Dermis microvascular lymphatic vessel endothelial cell (primary cell): ENCODE data around the gene NAP1L4. TPM values are rescaled to one million over a fixed set of nuclear protein-coding genes. Genes with fewer than 3 reads are reported as not detected.

Experiments used
- DNase-seq, 2 donors: peaks; one replicate each; pipeline versions ENCODE4 v3.0.0 to v3.0.0-alpha.2; 2010; ENCODE audit warnings: low read depth in 2 of 2
- total RNA-seq: library from RNA; depleted of rRNA; stranded (reverse); fragments of >200 nt; gene quantifications from 2 replicates; pipeline ENCODE4 v1.2.1, GENCODE V29; 2014

The NAP1L4 gene
- total RNA-seq, 1 donor from 2014 or later, result 105 TPM

DNA sequence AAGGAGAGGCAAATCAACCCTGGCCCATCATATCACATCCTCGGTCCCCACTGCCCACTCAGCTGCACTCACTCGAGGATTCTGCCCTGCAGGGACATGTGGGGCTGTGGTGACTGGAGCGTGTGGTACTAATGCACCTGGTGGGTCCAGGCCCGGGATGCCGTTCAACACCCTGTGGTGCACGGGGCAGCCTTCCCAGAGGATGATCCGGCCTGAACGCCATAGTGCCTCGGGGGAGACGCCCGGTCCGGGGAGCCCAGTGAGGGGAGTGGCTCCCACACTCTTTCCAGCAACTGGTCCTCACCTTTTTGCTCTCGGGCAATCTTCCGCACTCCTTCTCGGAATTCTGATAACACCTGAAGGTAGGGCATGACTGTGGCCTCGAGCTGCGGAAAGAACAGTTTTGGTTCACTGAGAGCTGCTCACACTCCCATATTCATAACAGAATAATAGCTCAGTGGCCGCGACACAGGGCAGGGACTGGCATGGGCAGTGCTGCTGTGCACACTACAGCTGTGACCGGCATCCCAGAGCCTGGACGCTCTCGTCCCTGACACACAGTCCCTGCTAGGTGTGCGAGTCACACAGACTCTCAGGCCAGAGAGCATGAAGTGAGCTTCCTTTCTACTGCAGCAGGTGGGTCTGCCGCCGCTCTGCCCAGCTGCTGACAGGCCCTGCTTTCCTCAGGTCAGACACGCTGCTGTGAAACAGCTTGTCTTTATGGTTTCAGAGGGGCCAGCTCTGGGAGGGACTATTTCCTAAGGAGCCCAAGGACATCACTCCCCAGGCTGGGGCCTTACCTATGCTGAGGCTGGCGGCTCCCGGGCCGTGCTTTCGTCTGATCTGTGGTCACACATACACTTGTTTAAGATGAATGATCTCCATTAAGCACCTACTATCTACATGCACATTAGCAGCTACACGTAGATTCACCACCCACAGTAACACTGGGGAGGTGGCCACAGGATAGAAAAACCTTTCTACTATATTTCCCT lies 20.1 kb upstream of the NAP1L4 start:
- no peak for DNase-seq

DNA sequence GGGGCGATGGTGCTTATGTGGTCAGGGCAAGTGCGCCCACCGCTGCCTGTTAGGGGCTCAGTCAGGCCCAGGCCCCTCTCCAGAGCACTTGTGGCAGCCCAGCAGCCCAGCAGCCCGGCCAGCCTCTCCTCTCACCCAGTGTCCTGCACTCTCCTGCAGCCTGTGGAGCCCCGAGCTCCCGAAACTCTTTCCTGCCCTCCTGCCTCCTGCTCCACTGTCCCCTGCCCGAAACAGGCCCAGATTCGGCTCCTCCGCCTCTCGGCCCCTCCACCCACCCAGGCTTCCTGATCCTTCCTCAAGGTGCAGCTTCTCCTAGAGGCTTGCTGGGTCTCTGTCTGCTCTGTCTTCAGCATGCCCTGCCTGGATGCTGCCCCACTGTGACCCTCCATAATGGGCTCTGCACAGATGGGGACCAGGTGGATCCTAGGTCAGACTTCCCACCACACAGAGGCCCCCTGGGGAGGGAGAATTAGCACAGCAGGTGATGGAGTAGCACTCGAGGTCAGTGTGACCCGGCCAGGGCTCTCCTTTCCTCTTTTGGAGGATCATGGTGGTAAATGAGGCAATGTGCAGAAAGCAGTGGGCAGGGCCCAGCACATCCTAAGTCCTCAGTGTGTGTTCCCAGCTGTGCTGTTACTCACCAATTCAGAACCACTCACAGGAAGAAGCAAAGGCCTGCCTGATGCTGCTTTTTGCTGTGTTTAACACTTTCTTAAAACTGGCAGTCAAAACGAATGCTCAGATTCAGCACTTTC lies 18.6 kb upstream of the NAP1L4 start:
- no peak for DNase-seq

DNA sequence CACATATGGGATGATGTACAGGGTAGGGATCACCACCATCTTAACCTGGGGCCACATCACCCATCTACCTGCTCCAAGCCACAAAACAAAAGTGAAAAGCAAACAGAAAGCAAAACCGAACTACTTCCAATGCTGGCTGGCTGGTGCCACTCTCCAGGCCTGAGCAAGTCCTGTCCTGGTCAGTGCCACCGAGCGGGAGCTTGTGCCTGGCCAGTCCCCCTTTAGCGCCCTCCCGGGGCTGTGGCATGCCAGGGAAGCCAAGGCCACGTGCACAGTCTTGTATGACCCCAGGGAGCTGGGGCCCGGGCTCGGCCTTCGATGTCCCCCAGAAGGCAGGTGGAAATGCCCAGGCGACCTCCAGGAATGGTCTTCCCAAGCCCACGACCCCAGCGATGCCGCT lies 17.9 kb upstream of the NAP1L4 start:
- no peak for DNase-seq

DNA sequence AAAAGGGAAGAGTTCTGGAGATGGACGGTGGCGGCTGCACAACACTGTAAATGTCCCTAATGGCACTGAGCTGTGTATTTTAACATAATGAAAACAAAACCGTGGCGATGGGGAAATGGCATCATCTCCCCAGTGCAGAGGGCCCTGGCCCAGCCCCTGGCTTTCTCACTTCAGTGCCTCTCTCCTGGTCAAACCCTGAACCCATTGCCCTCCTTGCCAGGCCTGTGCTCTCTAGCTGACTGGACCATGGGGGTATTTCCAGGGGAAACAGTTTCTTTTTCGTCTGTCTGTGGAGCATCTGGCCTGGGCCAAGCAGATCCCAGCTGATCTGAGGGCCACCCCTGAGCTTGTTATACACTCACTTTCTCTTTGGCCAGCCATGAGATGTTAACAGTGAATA lies 17.4 kb upstream of the NAP1L4 start:
- DNase-seq, result no peak

DNA sequence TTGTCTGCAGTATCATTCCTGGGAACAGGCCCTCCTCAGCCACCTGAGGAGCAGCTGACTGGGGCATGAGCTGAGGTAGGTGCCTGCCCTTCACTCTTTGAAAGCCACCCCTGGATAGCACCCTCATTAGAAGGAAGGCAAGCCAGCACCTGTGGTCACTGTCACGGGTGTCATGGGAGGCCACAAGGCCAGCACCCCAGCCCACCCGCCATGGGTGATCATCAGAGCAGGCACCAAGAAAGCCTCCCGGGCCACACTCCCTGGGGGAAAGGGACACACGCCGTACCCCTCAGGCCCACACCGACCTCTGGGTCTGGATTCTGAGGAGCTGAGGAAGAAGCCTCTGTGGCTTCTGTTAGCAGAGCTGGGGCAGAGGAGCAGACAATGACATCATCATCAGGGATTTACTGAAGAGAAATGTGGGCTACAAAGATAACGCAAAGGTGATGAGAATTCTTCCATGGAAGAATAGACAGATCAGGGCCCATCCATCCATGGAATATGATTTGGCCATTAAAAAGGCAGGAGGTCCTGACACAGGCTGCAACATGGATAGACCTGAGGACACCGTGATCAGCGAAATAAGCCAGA lies 16.7 kb upstream of the NAP1L4 start:
- DNase-seq, result no peak

DNA sequence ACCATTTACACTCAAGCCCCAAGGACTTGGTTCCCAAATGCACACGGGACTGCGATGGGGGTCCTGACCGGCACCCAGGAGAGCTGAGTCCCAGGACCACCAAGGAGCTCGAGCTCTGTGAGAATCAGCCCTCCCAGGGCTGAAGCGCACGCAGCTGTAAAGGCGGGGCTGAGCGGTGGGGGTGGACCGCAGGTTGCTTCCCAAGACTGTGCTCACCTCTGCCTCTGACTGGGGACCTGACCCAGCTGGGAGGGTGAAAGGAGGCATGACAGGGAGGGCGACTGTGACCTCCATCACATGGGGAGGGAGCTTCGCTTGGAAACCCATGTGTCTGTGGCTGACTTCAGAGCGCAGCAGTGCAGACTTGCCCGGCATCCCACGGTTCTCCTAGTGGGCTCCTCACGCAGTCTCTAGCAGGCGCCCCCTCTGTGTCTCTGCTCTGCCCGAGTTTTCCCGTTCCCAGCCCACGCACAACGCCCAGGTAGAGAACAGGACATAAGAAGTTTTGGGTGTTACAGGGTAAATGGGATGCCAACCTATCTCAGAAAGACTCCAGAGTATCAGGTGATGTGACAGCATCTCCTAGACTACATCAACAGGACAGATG lies 15.4 kb upstream of the NAP1L4 start:
- no peak for DNase-seq

DNA sequence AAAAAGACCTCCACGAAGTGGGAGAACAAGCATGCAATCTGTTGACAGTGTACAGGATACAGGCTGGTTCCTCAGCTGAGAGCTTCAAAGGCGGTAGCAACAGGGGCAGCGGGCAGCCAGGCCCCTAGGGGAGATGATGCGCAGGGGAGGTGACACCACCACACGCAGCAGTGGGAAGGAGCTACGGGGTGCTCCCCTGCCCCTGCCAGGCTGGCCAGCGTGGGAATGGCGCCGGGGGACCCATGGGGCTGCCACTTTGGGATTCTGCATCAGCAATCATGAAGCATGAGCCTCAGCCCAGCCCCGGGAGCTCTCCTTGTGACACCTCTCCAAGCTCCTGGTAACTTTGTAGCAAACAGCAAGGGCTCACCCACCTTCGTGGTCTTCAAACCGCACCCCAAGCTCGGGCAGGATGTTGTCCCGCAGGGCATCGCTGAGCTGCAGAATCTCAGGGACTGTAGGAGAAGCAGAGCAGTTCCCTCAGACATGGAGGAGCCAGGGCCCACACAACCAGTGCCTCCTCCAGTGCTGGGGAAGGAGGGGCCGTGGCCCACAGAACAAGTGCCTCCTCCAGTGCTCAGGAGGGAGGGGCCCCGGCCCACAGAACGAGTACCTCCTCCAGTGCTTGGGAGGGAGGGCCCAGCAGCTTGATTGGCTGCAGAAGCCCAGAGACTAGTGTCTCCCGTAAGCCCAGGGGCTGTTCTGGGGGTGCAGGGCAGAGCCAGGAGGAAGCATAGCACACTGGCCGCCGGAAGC lies 14.6 kb upstream of the NAP1L4 start:
- DNase-seq, result no peak

DNA sequence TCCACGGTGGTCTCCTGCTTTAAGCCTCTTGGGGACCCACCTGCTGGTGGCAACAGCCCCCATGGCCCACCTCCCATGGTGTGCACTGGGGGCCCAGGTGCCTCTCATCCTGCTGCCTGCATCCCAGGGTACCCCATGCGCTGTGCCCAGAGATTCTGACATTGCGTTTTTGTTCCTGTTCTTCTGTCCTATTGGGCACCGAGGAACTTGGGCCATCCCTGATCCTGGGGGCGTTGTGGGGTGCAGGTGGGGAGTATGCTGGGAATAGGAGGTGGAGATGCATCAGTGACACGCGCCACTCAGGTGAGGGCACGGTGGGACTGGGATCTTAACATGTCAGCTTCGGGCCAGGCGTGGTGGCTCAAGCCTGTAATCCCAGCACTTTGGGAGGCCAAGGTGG lies 12.4 kb upstream of the NAP1L4 start:
- no peak for DNase-seq

DNA sequence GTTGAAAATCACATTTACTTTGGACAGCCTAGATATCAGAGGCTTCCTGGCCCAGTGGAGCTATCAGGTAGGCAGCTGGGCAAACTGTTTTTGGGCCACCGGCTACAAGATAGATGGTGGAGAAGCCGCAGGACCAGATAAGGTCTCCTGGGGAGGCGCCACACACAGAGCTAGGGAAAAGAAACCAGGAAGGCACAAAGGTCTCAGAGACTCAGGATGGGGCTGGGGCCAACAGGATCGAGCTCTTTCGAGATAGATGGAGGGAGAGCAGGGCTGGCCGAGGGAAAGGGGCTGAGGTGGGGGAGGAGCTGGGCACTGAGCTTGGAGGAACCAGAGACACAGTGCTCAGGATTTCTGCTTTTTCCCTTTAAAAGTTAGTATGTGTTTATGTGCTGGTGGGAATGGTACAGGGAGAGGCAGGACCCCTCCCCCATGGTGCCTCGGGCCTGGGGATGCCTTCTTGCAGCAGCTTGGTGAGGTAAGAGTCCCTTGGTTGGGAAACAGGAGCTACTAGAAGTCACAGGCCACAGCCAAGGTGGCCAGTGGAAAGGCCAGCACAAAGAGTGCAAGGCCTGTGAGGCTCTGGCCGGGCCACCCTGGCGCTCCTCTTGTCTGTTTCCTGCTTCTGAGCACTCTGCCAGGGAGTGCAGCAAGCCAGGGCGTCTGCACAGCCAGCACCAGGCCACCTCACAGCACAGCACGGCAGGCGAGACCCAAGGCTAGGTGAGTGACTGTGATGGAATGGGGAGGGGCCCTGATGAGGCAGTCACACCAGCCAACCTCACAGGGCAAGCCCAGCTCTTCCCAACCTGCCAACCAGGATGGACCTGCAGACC lies 11.5 kb upstream of the NAP1L4 start:
- DNase-seq, result no peak

DNA sequence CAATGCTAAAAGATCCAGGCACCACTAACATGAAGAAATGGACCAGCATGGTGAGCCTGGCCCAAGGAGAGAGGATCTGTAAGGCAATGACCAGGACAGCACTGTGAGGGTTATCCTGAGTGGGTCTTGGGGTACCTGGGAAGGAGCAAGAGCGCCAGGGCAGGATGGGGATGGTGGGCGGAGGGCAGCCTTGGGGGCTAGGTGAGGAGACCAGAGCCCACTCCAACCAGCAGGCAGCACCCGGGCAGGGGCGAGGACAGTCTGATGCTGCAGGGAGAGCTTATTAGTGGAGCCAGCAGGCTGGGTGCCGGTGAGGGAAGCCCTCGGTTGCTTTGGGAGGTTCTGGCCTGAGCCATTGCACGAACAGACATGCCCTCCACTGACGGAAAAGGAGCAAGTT lies 10.7 kb upstream of the NAP1L4 start:
- DNase-seq, result no peak

DNA sequence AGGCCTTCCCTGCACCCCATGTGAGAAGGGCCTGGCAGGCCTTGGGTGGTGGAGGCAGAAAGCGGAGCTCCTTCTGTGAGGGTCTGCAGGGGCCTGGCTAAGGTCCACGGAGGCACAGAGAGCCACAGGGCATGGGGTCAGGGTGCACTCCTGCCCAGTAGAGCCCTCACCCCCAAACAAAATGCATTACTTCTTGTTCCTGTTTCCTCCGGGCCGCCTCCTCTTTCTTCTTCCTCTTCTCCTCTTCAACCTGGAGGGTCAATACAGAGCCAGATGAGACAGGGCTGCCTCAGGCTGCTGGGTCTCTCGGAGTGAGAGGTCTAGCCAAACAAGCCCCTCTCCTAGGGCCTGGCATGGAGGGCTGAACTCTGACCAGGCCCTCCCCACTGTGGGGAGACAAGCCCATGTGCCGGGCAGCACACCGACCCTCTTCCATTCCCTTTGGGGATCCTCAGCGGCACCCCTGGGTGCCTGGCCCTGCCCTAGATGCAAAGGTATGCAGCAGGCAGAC lies 10.3 kb upstream of the NAP1L4 start:
- DNase-seq, result no peak

DNA sequence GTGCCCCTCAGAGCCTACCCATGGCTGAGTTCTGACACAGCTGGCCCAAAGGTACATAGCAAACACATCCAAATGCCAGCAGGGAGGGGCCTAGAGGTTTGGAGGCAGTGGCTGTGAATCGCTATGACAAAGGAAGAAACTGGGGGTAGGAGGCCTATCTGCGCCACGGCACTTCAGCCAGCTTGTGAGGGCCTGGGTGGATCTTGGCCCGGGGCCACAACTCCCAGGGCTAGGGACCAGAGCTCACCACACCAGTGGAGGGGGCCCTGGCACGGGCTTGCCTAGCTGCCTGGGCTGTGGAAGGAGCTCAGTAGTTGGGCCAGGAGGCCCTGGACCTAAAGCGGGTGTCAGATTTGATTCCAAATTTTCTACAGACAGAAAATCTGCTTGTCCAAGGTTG lies 9.4 kb upstream of the NAP1L4 start:
- no peak for DNase-seq

DNA sequence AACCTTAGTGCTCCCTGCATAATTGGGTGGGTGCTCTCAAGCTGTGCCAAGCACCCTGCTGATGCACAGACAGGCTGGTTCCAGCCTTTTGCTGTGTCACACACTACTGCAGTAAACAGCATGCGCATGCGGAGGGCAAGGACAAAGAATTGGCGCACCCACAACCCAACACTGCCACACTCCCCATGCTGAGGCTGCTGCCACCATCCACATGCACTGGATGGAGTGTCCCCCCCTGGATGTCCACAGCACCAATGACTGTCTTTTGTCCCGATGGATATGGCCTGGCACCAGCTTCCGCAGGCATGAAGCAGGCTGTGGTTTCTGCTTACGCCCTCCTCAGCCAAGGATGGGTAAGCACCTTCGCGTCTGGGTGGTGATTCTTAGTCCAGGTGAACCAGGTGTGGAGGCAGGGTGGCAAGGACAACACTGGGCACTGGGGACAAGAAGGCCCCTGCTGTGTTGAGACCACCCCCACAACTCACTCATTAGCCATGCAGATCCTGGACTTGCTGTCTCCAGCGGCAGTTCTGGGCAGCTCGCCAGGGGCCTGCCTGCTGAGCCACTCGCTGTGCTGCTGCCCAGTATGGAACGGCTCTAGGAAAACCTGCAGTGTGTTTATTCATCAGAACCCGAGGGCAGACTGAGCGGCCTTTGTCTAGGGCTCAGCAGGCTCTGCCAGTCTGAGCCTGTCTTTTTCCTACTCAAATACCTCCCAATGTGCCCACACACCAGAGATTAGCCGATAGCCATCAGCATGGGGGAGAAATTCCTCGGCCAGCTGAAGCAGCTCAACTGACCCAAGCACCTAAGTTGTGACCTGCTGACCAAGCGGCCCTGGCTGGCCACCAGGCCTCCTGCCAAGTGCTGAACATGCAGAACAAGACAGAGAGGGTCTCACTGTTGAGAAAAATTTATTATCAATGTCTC lies 8.2 kb upstream of the NAP1L4 start:
- peak; percentile 56 to 84 for DNase-seq

DNA sequence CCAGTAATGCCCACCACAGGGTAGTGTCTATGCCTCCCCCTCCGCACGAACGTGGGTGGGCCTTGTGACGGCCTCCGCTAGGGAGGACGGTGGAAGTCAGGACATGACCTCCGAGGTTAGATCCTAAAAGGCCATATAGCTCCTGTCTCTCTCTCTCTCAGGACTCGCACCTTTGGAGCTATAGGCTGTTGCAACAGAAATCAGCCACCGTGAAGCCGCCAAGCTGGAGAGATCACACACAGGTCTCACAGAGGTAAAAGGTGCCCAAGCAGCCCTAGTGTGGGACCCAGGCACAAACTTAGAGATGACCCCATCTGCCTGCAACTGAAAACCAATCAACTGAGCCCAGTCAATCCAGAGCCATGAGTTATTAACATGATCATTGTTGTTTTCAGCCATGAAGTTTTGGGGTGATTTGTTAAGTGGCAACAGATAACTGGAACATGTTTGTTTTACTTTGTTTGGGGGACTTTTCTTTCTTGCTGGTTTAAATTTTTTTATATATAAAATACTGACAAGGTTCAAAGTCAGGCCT lies 7.4 kb upstream of the NAP1L4 start:
- DNase-seq, result no peak

DNA sequence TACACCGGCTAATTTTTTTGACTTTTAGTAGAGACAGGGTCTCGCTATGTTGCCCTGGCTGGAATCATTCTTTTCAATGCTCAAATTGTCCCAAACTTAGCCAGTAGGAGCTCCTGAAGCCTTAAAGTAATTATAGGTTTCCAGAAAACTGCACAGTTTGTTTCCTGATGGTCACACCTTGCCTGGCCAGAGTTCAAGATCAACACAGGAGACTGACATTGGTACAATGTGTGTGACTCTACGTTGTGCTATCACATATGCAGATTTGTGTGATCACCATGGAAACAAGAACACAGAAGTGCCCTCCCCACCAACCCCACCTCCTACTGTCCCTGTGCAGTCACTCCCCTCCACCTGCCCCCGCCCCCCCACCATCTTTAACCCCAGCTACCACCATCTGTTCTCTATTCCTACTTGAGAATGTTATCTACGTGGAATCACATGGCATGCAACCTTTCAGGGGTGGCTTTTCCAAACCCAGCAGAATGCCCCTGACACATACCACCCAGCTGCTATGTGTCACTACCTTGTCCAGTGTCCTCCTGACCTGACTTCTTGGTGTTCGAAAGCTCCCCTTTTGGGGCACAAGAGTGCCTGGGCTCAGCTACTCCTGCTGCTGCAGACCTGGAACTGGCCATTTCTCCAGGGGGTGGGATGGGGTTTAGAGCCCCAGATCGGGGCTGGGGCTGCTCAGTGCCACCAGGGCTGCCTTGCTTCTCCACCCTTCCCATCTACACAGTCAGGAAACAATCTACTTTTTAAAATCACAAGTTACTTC lies 6.1 kb upstream of the NAP1L4 start:
- DNase-seq, result peak in 1 of 2 donors; percentile 42

DNA sequence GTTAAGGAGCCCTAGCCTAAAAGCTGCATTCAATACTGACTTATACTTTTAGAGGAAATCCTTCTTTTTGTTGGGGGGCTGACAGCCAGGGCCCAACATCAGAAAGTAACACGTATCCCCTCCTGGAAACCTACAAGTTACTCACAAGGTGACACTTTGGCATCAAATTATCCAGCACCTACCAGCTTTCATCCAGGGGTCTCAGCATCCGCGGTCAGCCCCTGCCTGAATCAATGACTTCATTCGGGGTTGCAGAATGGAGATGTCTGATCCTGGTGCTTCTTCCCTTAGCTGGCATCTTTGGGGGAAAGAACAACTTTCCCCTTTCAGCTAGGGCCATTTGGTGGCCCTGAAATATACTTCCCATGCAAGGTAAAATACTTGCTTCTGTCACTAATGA lies 5.3 kb upstream of the NAP1L4 start:
- no peak for DNase-seq

DNA sequence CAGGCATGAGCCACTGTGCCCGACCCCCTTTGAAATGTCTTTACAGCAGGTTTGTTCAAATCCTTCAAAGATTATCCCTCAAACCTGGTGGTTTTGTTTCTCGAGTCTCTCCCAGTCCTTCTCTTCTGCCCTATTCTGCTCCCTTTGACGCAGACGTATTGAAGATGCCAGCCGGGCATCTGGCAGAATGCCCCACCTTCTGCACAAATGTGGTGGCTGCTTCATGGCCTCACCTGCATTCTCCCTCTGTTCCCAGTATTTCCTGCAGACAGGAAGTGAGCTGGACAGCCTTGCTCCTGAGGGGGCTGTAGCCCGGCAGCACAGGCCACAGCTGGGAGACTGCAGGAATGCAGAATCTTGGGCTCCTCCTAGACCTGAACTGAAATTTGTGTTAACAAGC lies 4.8 kb upstream of the NAP1L4 start:
- DNase-seq, result no peak
